BJ (cell line): ENCODE measurements around the gene MYOM3. TPM values are rescaled to one million over a fixed set of nuclear protein-coding genes. Genes with fewer than 3 reads are reported as not detected.

Experiments
- CTCF ChIA-PET: fragments of 350-600 bp; formaldehyde crosslinking; extraction: SDS; loops from one replicate; lab custom pipeline; 2021; ENCODE audit warnings: antibody characterized with exemption, inconsistent platforms; lab: Yijun Ruan, JAX
- POLR2A ChIA-PET: fragments of 300-600 bp; sonication (Branson Sonifier 250); formaldehyde crosslinking; extraction: SDS; loops from one replicate; lab custom pipeline; 2021; ENCODE audit warnings: antibody characterized with exemption; lab: Charles Lee
- DNase-seq: peaks from one replicate; pipeline ENCODE4 v3.0.0-alpha.2; 2011; ENCODE audit warnings: low read depth
- H3K27me3 ChIP-seq: 2 replicates; pipeline ENCODE4 v1.6.0; 2011; ENCODE audit warnings: low read length; ENCODE audit not compliant: control insufficient read depth, insufficient read depth
- H3K36me3 ChIP-seq: 2 replicates; pipeline ENCODE4 v1.5.1; 2011; ENCODE audit warnings: low read length; ENCODE audit not compliant: control insufficient read depth, insufficient read depth
- H3K4me3 ChIP-seq: 2 replicates; pipeline ENCODE4 v1.5.1; 2011; ENCODE audit warnings: low read depth, mild to moderate bottlenecking, control low read depth, low read length
- CTCF ChIP-seq: IDR thresholded peaks from 2 replicates; pipeline ENCODE4 v1.5.1; 2011; ENCODE audit warnings: low read depth, mild to moderate bottlenecking, control low read depth, inconsistent platforms, low read length, moderate library complexity; ENCODE audit not compliant: insufficient read depth
- polyA plus RNA-seq: library from polyadenylated mRNA; depleted of rRNA; stranded (reverse); fragments of >200 nt; gene quantifications from 2 replicates; pipeline ENCODE4 v1.2.3, GENCODE V29; 2011

MYOM3 gene
- polyA plus RNA-seq, 1 experiment, result not detected

DNA sequence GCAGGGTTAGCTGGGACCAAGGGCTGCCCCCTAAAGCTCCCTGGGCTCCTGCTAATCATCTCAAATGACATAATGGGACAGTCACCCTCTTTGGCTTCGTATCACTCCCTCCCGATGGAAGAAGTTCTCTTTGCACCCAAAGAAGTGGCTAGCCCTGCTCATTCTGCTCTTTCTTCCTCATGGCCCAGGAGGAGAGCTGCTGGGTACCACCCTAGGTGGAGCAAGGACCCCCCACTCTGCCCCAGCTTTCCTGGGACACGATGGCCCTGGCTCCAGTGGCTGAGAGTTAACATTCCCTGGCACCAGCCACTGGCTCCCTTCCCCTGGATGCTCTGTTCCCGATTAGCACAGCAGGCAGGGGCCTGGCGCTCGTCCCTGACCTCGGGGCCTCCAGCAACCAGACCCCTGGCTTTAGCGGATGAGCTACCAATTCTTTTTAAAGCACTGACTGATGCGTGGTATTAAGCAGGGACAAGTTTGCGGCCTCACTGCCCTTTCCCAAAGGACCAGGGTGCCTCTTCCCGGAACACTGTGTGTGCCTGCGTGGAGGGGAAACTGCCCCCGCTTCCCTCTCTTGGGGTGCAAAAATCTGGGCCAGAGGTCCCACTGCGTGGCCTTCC, 1.2 kb downstream of the MYOM3 start:
- Histone ChIP-seq H3K27me3 (0 out of 2 replicates have a peak, but pooled peaks cover 2% of the 10 kb centered on the region), H3K4me3 (no peak overlapping the region), H3K36me3 (no peaks in the 10 kb centered on the region)
- DNase-seq, result no peak
- ChIA-PET CTCF (interaction anchor here (0.7 to 2.5 kb wide), 5 partner anchors 10 to 40 kb away, joined by 4 to 15 read pairs (median 6); no protein-coding TSS in a partner anchor), POLR2A (no interaction called here)
- TF ChIP-seq CTCF, result no peak

GRCh38 chr1:24109686-24110475, 2.1 kb downstream of the MYOM3 start:
- no peaks in the 10 kb centered on the region for H3K36me3 ChIP-seq
- H3K27me3 ChIP-seq, result 0 out of 2 replicates have a peak, but pooled peaks cover 2% of the 10 kb centered on the region
- ChIA-PET POLR2A (no interaction called here), CTCF (interaction anchor here (2.1 kb wide), 1 partner anchor 40 kb away, joined by 6 read pairs; no protein-coding TSS in a partner anchor)
- TF ChIP-seq CTCF, result no peak
- DNase-seq, result no peak
- H3K4me3 ChIP-seq, result no peak overlapping the region

GRCh38 chr1:24109166-24109483, 2.8 kb downstream of the MYOM3 start:
- ChIA-PET CTCF (no interaction called here), POLR2A (no interaction called here)
- 0 out of 2 replicates have a peak, but pooled peaks cover under 1% of the 10 kb centered on the region for H3K27me3 ChIP-seq
- no peak for TF ChIP-seq CTCF
- no peak for DNase-seq
- no peaks in the 10 kb centered on the region for H3K36me3 ChIP-seq
- no peak overlapping the region for H3K4me3 ChIP-seq

GRCh38 chr1:24108334-24109165, 3.4 kb downstream of the MYOM3 start:
- ChIA-PET CTCF (interaction anchor here (0.6 kb wide), 1 partner anchor 42 kb away, joined by 3 read pairs; no protein-coding TSS in a partner anchor), POLR2A (interaction anchor here (0.6 kb wide), 1 partner anchor 92 kb away, joined by 3 read pairs; no protein-coding TSS in a partner anchor)
- Histone ChIP-seq H3K27me3 (no peaks in the 10 kb centered on the region), H3K36me3 (no peaks in the 10 kb centered on the region), H3K4me3 (no peak overlapping the region)
- DNase-seq, result no peak
- no peak for TF ChIP-seq CTCF
